NCI-H2227 treated with DMSO at 0.1 percent for 48 hours (cell line): ENCODE results near the gene NMT1.

ENCODE experiments used
- DNase-seq: peaks from one replicate; lab custom pipeline; 2025; lab: John Stamatoyannopoulos, UW

Gene NMT1

GRCh38 chr17:45081047-45081703 is 20.1 kb downstream of the NMT1 start:
- no peak for DNase-seq

GRCh38 chr17:45086391-45086790 is 25.3 kb downstream of the NMT1 start:
- DNase-seq = no peak

GRCh38 chr17:45086865-45087503 is 25.9 kb downstream of the NMT1 start:
- no peak for DNase-seq

GRCh38 chr17:45087504-45087975 is 26.4 kb downstream of the NMT1 start:
- DNase-seq = no peak

- no peak for DNase-seq
Measured at GRCh38 chr17:45087978-45088377, 26.9 kb downstream of the NMT1 start.

- DNase-seq = no peak
Measured at GRCh38 chr17:45088741-45089140, 27.6 kb downstream of the NMT1 start.

- DNase-seq = no peak
Measured at GRCh38 chr17:45090711-45091110, 29.6 kb downstream of the NMT1 start.

GRCh38 chr17:45091778-45092425 is 30.8 kb downstream of the NMT1 start:
- no peak for DNase-seq

- no peak for DNase-seq
Measured at GRCh38 chr17:45092911-45093430, 31.9 kb downstream of the NMT1 start.

- DNase-seq = no peak
Measured at GRCh38 chr17:45093444-45094110, 32.5 kb downstream of the NMT1 start.

- peak; percentile 16 for DNase-seq
Measured at GRCh38 chr17:45096141-45096540, 35.0 kb downstream of the NMT1 start.

GRCh38 chr17:45096926-45097325 is 35.8 kb downstream of the NMT1 start:
- DNase-seq = no peak

GRCh38 chr17:45098081-45098868 is 37.2 kb downstream of the NMT1 start:
- no peak for DNase-seq

GRCh38 chr17:45098869-45099616 is 37.9 kb downstream of the NMT1 start:
- DNase-seq = peak; percentile 60

- no peak for DNase-seq
Measured at GRCh38 chr17:45101546-45101882, 40.4 kb downstream of the NMT1 start.

GRCh38 chr17:45101883-45102811 is 41.0 kb downstream of the NMT1 start:
- no peak for DNase-seq

GRCh38 chr17:45102856-45103255 is 41.7 kb downstream of the NMT1 start:
- no peak for DNase-seq

- no peak for DNase-seq
Measured at GRCh38 chr17:45103269-45103795, 42.2 kb downstream of the NMT1 start.

GRCh38 chr17:45104029-45104428 is 42.9 kb downstream of the NMT1 start:
- DNase-seq = no peak

GRCh38 chr17:45104497-45104896 is 43.4 kb downstream of the NMT1 start:
- no peak for DNase-seq
